ENCODE results near the gene RAB7A. TPM values are rescaled to one million over a fixed set of nuclear protein-coding genes. Genes with fewer than 3 reads are reported as not detected.

Gene RAB7A
- total and polyA plus RNA-seq, 2 of the 4 experiments (the other 2 are of a cell fraction): 57.0 to 240 TPM

DNA sequence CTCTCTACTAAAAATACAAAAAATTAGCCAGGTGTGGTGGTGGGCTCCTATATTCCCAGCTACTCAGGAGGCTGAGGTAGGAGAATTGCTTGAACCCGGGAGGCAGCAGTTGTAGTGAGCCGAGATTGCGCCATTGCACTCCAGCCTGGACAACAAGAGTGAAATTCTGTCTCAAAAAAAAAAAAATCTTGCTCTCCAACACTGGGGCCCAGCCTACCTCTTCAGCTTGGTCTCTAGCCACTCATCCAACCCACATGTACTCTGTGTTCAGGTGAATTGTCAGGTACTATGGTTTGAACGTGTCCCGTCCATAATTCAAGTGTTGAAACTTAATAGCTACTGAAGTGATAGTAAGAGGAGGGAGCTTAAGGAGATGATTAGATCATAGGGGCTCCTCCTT, 22.4 kb upstream of the RAB7A start:
- H3K14ac ChIP-seq (replicated peaks; ENCODE audit: low read depth, low read length): no peak overlapping the region
- H3K9me3 ChIP-seq (ENCODE audit: control insufficient read depth, insufficient read depth, low read length): no peaks in the 10 kb centered on the region
- no peak for ATAC-seq (ENCODE audit: low read depth)
- no peaks in the 10 kb centered on the region for H3K79me1 ChIP-seq (ENCODE audit: low read depth in 1 of 2, low read length in 2 of 2)
- H3K27me3 ChIP-seq (ENCODE audit: control insufficient read depth, insufficient read depth, low read length): peaks cover 3% of the 10 kb centered on the region
- H4K5ac ChIP-seq (ENCODE audit: low read depth, low read length): no peak overlapping the region
- no peak for DNase-seq
- ChIA-PET CTCF (interaction anchor here (0.7 kb wide), 1 partner anchor 480 kb away, joined by 3 read pairs; no protein-coding TSS in a partner anchor), POLR2A (ENCODE audit: unreplicated experiment) (no interaction called here)
- in situ Hi-C loops (cut with MboI; ENCODE audit: low sequenced_read_pairs) (no loop called here), dilution Hi-C loops (cut with HindIII; ENCODE audit: low sequenced_read_pairs, unreplicated experiment) (no loop called here), intact Hi-C loops (cut with micrococcal nuclease) (no loop called here)
- no peaks in the 10 kb centered on the region for H4K20me1 ChIP-seq (ENCODE audit: insufficient read depth, low read length)
- no peak overlapping the region for H2BK20ac ChIP-seq (ENCODE audit: low read depth, low read length)
- no peak overlapping the region for H3K4ac ChIP-seq (ENCODE audit: low read depth, low read length)
- no peak overlapping the region for H4K91ac ChIP-seq (ENCODE audit: insufficient read depth, low read depth, low read length)
- no peak overlapping the region for H2AFZ ChIP-seq (replicated peaks; ENCODE audit: low read length, poor library complexity)
- no peak overlapping the region for H3K4me3 ChIP-seq (ENCODE audit: insufficient read depth, low read depth, low read length)
- H3K4me2 ChIP-seq (ENCODE audit: low read depth, low read length): no peak overlapping the region
- no peak overlapping the region for H2BK15ac ChIP-seq (ENCODE audit: low read depth, low read length)
- no peak overlapping the region for H3K27ac ChIP-seq (ENCODE audit: insufficient read depth, low read length)
- no TSS peak for BruUV-seq (replicated peaks)
- no peak overlapping the region for H3K9ac ChIP-seq (ENCODE audit: low read depth, low read length)
- H2AK5ac ChIP-seq (ENCODE audit: low read depth, low read length): no peak overlapping the region
- no peak overlapping the region for H2BK5ac ChIP-seq (ENCODE audit: low read depth, low read length, poor library complexity, severe bottlenecking)
- H3K23ac ChIP-seq (ENCODE audit: low read depth, low read length): no peak overlapping the region
- no peak overlapping the region for H2BK120ac ChIP-seq (ENCODE audit: low read depth, low read length)
- H3K9me1 ChIP-seq (ENCODE audit: insufficient read depth, low read length): no peaks in the 10 kb centered on the region
- TF ChIP-seq MAZ (IDR thresholded peaks at IDR 0.05; ENCODE audit: borderline replicate concordance, low read depth, low read length) (no peak), MAFK (IDR thresholded peaks at IDR 0.05; ENCODE audit: low read depth, low read length) (no peak), RAD21 (IDR thresholded peaks at IDR 0.05; ENCODE audit: low read length) (no peak), NFE2L2 (IDR thresholded peaks at IDR 0.05; ENCODE audit: low read depth, low read length) (no peak), POLR2A (IDR thresholded peaks at IDR 0.05; ENCODE audit: low read depth, low read length) (no peak), MXI1 (IDR thresholded peaks at IDR 0.05; ENCODE audit: borderline replicate concordance, low read depth, low read length) (no peak), CEBPB (IDR thresholded peaks at IDR 0.05; ENCODE audit: low read depth, low read length) (no peak), RFX5 (IDR thresholded peaks at IDR 0.05; ENCODE audit: low read depth, low read length) (no peak), FOS (IDR thresholded peaks at IDR 0.05; ENCODE audit: low read depth, low read length) (no peak)
- TF ChIP-seq, protein P1, sequence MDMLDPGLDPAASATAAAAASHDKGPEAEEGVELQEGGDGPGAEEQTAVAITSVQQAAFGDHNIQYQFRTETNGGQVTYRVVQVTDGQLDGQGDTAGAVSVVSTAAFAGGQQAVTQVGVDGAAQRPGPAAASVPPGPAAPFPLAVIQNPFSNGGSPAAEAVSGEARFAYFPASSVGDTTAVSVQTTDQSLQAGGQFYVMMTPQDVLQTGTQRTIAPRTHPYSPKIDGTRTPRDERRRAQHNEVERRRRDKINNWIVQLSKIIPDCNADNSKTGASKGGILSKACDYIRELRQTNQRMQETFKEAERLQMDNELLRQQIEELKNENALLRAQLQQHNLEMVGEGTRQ (IDR thresholded peaks at IDR 0.05; ENCODE audit: low read depth, low read length): no peak
- no CpG with 5 or more reads among the region's 5 CpGs for WGBS, 2 experiments (ENCODE audit: extremely low coverage in 2 of 2, insufficient read length in 1 of 2)
- no peak overlapping the region for H3K18ac ChIP-seq (ENCODE audit: low read depth, low read length)
- peaks cover 10% of the 10 kb centered on the region for H3K4me1 ChIP-seq (ENCODE audit: control insufficient read depth, insufficient read depth, low read length)
- no peak overlapping the region for H4K8ac ChIP-seq (ENCODE audit: low read depth in 2 of 2, low read length in 2 of 2)
- H2AK9ac ChIP-seq (replicated peaks; ENCODE audit: low read depth, low read length, poor library complexity): no peak overlapping the region
- no peak overlapping the region for H3K56ac ChIP-seq (ENCODE audit: extremely low read depth, insufficient read depth, low read length)
- no peaks in the 10 kb centered on the region for H3K36me3 ChIP-seq (ENCODE audit: control insufficient read depth, insufficient read depth, low read length)
